IMR-90 (cell line): ENCODE measurements around the gene ZCCHC17. TPM values are rescaled to one million over a fixed set of nuclear protein-coding genes. Genes with fewer than 3 reads are reported as not detected.

Experiments
- ATAC-seq: fragments of 200-7000 bp; cut with Tn5 transposase; 2 replicates; pipeline ENCODE4 v1.9.1; 2020; ENCODE audit warnings: low read depth, mild to moderate bottlenecking, moderate library complexity
- BruUV-seq: library from RNA; stranded (reverse); fragments of 400-500 nt; replicated peaks from 2 replicates; lab custom pipeline; 2021; lab: Mats Ljungman, UMichigan
- CTCF ChIA-PET: fragments of 300-600 bp; formaldehyde crosslinking; extraction: SDS; loops from one replicate; lab custom pipeline; 2021; ENCODE audit warnings: antibody characterized with exemption; lab: Yijun Ruan, JAX
- POLR2A ChIA-PET: fragments of 300-600 bp; sonication (Branson Sonifier 250); formaldehyde crosslinking; loops from one replicate; lab custom pipeline; 2022; ENCODE audit warnings: antibody characterized with exemption; ENCODE audit not compliant: unreplicated experiment; lab: Charles Lee
- DNase-seq: peaks from one replicate; pipeline ENCODE4 v3.0.0; 2013
- H2AFZ ChIP-seq: replicated peaks from 2 replicates; pipeline ENCODE3; 2013; ENCODE audit warnings: low read length, mild to moderate bottlenecking; ENCODE audit not compliant: poor library complexity
- H2AK5ac ChIP-seq: 2 replicates; pipeline ENCODE4 v1.6.1; 2013; ENCODE audit warnings: low read depth, low read length, inconsistent platforms
- H2AK9ac ChIP-seq: replicated peaks from 2 replicates; pipeline ENCODE3; 2013; ENCODE audit warnings: mild to moderate bottlenecking, low read depth, low read length, moderate library complexity; ENCODE audit not compliant: poor library complexity
- H2BK120ac ChIP-seq: 2 replicates; pipeline ENCODE4 v1.6.1; 2013; ENCODE audit warnings: low read depth, low read length, inconsistent platforms
- H2BK15ac ChIP-seq: 3 replicates; pipeline ENCODE4 v1.6.1; 2013; ENCODE audit warnings: low read depth, low read length, inconsistent platforms
- H2BK20ac ChIP-seq: 2 replicates; pipeline ENCODE4 v1.6.1; 2013; ENCODE audit warnings: low read depth, mild to moderate bottlenecking, inconsistent platforms, low read length, moderate library complexity
- H2BK5ac ChIP-seq: 2 replicates; pipeline ENCODE4 v1.6.1; 2013; ENCODE audit warnings: mild to moderate bottlenecking, low read depth, low read length, inconsistent platforms; ENCODE audit not compliant: poor library complexity, severe bottlenecking
- H3K14ac ChIP-seq: replicated peaks from 2 replicates; pipeline ENCODE4 v1.6.1; 2013; ENCODE audit warnings: low read depth, low read length, inconsistent platforms
- H3K18ac ChIP-seq: 2 replicates; pipeline ENCODE4 v1.6.1; 2013; ENCODE audit warnings: low read depth, low read length, control low read depth
- H3K23ac ChIP-seq: 2 replicates; pipeline ENCODE4 v1.6.1; 2013; ENCODE audit warnings: low read depth, low read length, inconsistent platforms
- H3K27ac ChIP-seq: 2 replicates; pipeline ENCODE4 v1.5.1; 2013; ENCODE audit warnings: mild to moderate bottlenecking, control low read depth, low read length; ENCODE audit not compliant: insufficient read depth
- H3K27me3 ChIP-seq: 2 replicates; pipeline ENCODE4 v1.6.1; 2013; ENCODE audit warnings: low read length; ENCODE audit not compliant: control insufficient read depth, insufficient read depth
- H3K36me3 ChIP-seq: 2 replicates; pipeline ENCODE4 v1.6.1; 2013; ENCODE audit warnings: low read length, mixed read lengths; ENCODE audit not compliant: control insufficient read depth, insufficient read depth
- H3K4ac ChIP-seq: 2 replicates; pipeline ENCODE4 v1.6.1; 2013; ENCODE audit warnings: low read depth, low read length, inconsistent platforms
- H3K4me1 ChIP-seq: 2 replicates; pipeline ENCODE4 v1.6.1; 2013; ENCODE audit warnings: low read length, mixed read lengths; ENCODE audit not compliant: control insufficient read depth, insufficient read depth
- H3K4me2 ChIP-seq: 2 replicates; pipeline ENCODE4 v1.6.1; 2013; ENCODE audit warnings: low read depth, mild to moderate bottlenecking, control low read depth, low read length, moderate library complexity
- H3K4me3 ChIP-seq: 2 replicates; pipeline ENCODE4 v1.5.1; 2013; ENCODE audit warnings: low read depth, mild to moderate bottlenecking, control low read depth, low read length, moderate library complexity; ENCODE audit not compliant: insufficient read depth
- H3K56ac ChIP-seq: 2 replicates; pipeline ENCODE4 v1.6.1; 2013; ENCODE audit warnings: low read length, inconsistent platforms; ENCODE audit not compliant: insufficient read depth; ENCODE audit errors: extremely low read depth
- H3K79me1 ChIP-seq, 2 experiments: 2 replicates each; pipeline ENCODE4 v1.6.1; 2013; ENCODE audit warnings: low read length in 2 of 2, inconsistent platforms in 1 of 2, low read depth in 1 of 2
- H3K9ac ChIP-seq: 2 replicates; pipeline ENCODE4 v1.6.1; 2013; ENCODE audit warnings: low read depth, low read length, control low read depth
- H3K9me1 ChIP-seq: 2 replicates; pipeline ENCODE4 v1.6.1; 2013; ENCODE audit warnings: low read length, inconsistent platforms; ENCODE audit not compliant: insufficient read depth
- H3K9me3 ChIP-seq: 2 replicates; pipeline ENCODE4 v1.6.1; 2013; ENCODE audit warnings: low read length; ENCODE audit not compliant: control insufficient read depth, insufficient read depth
- H4K20me1 ChIP-seq: 2 replicates; pipeline ENCODE4 v1.6.1; 2013; ENCODE audit warnings: low read length, inconsistent platforms; ENCODE audit not compliant: insufficient read depth
- H4K5ac ChIP-seq: 2 replicates; pipeline ENCODE4 v1.6.1; 2013; ENCODE audit warnings: mild to moderate bottlenecking, low read depth, low read length, control low read depth
- H4K8ac ChIP-seq, 2 experiments: 2 replicates each; pipeline ENCODE4 v1.6.1; 2013; ENCODE audit warnings: low read depth in 2 of 2, low read length in 2 of 2, control low read depth in 1 of 2, inconsistent platforms in 1 of 2
- H4K91ac ChIP-seq: 2 replicates; pipeline ENCODE4 v1.6.1; 2013; ENCODE audit warnings: low read depth, low read length, inconsistent platforms; ENCODE audit not compliant: insufficient read depth
- BHLHE40 ChIP-seq: fragments of 150-350 bp; IDR thresholded peaks from 2 replicates; pipeline ENCODE4 v1.6.1; 2016; ENCODE audit warnings: mild to moderate bottlenecking, low read depth, low read length
- CEBPB ChIP-seq: IDR thresholded peaks from 2 replicates; pipeline ENCODE4 v1.6.1; 2012; ENCODE audit warnings: low read depth, low read length, improper control_type of control experiment
- CHD1 ChIP-seq: IDR thresholded peaks from 2 replicates; pipeline ENCODE4 v1.6.1; 2012; ENCODE audit warnings: low read depth, low read length, improper control_type of control experiment
- CTCF ChIP-seq: conservative IDR thresholded peaks from 2 replicates; pipeline ENCODE4 v1.5.1; 2012; ENCODE audit warnings: mild to moderate bottlenecking, low read depth, low read length, improper control_type of control experiment
- ELK1 ChIP-seq: fragments of 150-350 bp; IDR thresholded peaks from 2 replicates; pipeline ENCODE4 v1.6.1; 2016; ENCODE audit warnings: low read depth, mild to moderate bottlenecking, low read length, moderate library complexity, borderline replicate concordance
- MAFK ChIP-seq: IDR thresholded peaks from 2 replicates; pipeline ENCODE4 v1.6.1; 2012; ENCODE audit warnings: low read depth, low read length, improper control_type of control experiment
- MAZ ChIP-seq: IDR thresholded peaks from 2 replicates; pipeline ENCODE4 v1.6.1; 2012; ENCODE audit warnings: low read depth, mild to moderate bottlenecking, low read length, improper control_type of control experiment, moderate library complexity, borderline replicate concordance
- MXI1 ChIP-seq: IDR thresholded peaks from 2 replicates; pipeline ENCODE4 v1.6.1; 2012; ENCODE audit warnings: low read depth, mild to moderate bottlenecking, low read length, moderate library complexity, borderline replicate concordance
- NFE2L2 ChIP-seq: fragments of 150-350 bp; IDR thresholded peaks from 2 replicates; pipeline ENCODE4 v1.6.1; 2016; ENCODE audit warnings: low read depth, mild to moderate bottlenecking, low read length
- RAD21 ChIP-seq: IDR thresholded peaks from 2 replicates; pipeline ENCODE4 v1.6.1; 2012; ENCODE audit warnings: low read length, improper control_type of control experiment
- RCOR1 ChIP-seq: IDR thresholded peaks from 2 replicates; pipeline ENCODE4 v1.6.1; 2012; ENCODE audit warnings: mild to moderate bottlenecking, low read length, improper control_type of control experiment; ENCODE audit not compliant: insufficient replicate concordance
- RFX5 ChIP-seq: IDR thresholded peaks from 2 replicates; pipeline ENCODE4 v1.8.0; 2012; ENCODE audit warnings: low read depth, mild to moderate bottlenecking, low read length, moderate library complexity
- SMC3 ChIP-seq: fragments of 150-350 bp; IDR thresholded peaks from 2 replicates; pipeline ENCODE4 v1.6.1; 2016; ENCODE audit warnings: low read depth, mild to moderate bottlenecking, antibody characterized with exemption, low read length, moderate library complexity
- WGBS, 2 experiments: methylation state at CpG; one replicate each; pipeline versions ENCODE4 v1.1.5 to v1.1.7; 2013; ENCODE audit warnings: missing lambda C conversion rate in 2 of 2; ENCODE audit not compliant: insufficient read length in 1 of 2; ENCODE audit errors: extremely low coverage in 2 of 2; 5-methylcytosine and 5-hydroxymethylcytosine counted together
- dilution Hi-C: fragments of 300-500 bp; cut with HindIII; formaldehyde crosslinking; loops from one replicate; pipeline ENCODE4 v1.14.3; 2018; ENCODE audit warnings: low sequenced_read_pairs; ENCODE audit not compliant: unreplicated experiment
- in situ Hi-C: fragments of 300-500 bp; cut with MboI; formaldehyde crosslinking; loops from 3 replicates; pipeline ENCODE4 v1.14.3; 2019; ENCODE audit warnings: low sequenced_read_pairs, inconsistent platforms, mixed read lengths
- intact Hi-C: fragments of 100-400 bp; cut with micrococcal nuclease; formaldehyde crosslinking; loops from 2 replicates; pipeline ENCODE4 v1.10.0; 2022
- polyA plus RNA-seq, 3 experiments: library from polyadenylated mRNA; depleted of rRNA; stranded (reverse); fragments of >200 nt; gene quantifications; 2 replicates each; pipeline ENCODE4 v1.2.3, GENCODE V29; 2012; ENCODE audit warnings: low replicate concordance in 1 of 3
- total RNA-seq: library from RNA; depleted of rRNA; stranded (reverse); fragments of >200 nt; gene quantifications from 2 replicates; pipeline ENCODE4 v1.2.3, GENCODE V29; 2012

Gene ZCCHC17
- total and polyA plus RNA-seq, 2 of the 4 experiments (the other 2 are of a cell fraction), result 48.4 to 48.9 TPM

DNA sequence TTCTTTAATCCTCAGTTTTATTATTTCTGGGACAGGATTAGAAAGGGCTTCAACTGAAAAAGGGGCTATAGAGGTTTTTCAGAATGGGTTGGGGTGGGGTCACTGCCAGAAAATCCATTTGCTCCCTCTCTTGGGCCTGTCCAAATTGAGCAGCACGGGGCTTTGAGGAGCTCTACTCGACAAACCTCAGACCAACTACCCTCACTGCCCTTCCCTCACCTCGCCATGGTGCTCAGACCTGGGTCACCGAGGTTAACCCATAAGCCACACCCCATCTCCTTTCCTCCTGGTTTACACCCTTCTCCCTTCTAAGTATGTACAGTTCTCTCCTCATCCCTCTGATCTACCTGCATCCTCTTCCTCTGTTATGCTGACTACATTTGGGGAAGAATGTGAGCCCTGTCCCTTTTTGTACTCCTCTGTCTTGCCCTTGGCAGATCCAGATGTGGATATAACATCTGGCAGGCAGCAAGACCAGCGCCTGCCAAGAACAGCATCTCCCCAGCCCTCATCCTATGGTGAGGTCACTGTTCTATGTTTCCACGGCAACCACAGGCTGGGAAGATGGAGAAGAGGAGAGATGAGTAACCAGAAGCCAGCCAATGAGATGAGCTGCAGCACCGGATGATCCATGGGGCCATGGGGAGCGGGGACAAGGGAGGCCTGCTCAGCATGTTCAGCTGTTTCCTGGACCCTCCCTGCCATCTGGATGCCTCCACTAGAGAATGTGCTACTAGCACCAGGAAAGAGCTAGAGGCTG, 79.7 kb downstream of the ZCCHC17 start:
- POLR2A ChIA-PET, result no interaction called here
- intact Hi-C loops, result no loop called here
- CTCF ChIA-PET, result interaction anchor here (0.7 kb wide), 1 partner anchor 45 kb away, joined by 3 read pairs; no protein-coding TSS in a partner anchor
- Histone ChIP-seq H2BK5ac (no peak overlapping the region), H2BK15ac (no peak overlapping the region; the same call in 2 of the 3 replicates), H2AK9ac (no peak overlapping the region), H3K27me3 (no peaks in the 10 kb centered on the region), H2AFZ (peak overlapping the region; percentile 89), H3K56ac (no peak overlapping the region), H3K4me3 (no peak overlapping the region), H3K9me3 (no peaks in the 10 kb centered on the region), H3K18ac (no peak overlapping the region), H3K9me1 (peaks cover 7% of the 10 kb centered on the region), H2AK5ac (peak overlapping the region; percentile 31; the same call in 1 of the 2 replicates), H2BK120ac (peak overlapping the region; percentile 41; the same call in 1 of the 2 replicates), H3K79me1 (no peaks in the 10 kb centered on the region), H4K91ac (no peak overlapping the region), H3K23ac (no peak overlapping the region), H3K9ac (no peak overlapping the region), H3K4me1 (peaks cover 7% of the 10 kb centered on the region), H2BK20ac (peak overlapping the region; percentile 13; the same call in 1 of the 2 replicates), H4K8ac (peak overlapping the region in 1 of 2 experiments; percentile 41; a peak in 1 of 4 replicates), H3K4ac (peak overlapping the region; percentile 14; the same call in 1 of the 2 replicates), H4K20me1 (no peaks in the 10 kb centered on the region), H4K5ac (no peak overlapping the region), H3K14ac (no peak overlapping the region), H3K27ac (no peak overlapping the region), H3K36me3 (no peaks in the 10 kb centered on the region), H3K4me2 (no peak overlapping the region)
- ATAC-seq (peak; percentile 85), DNase-seq (peak; percentile 98)
- in situ Hi-C loops, result no loop called here
- 13% methylated on average over 3 of the region's 8 CpGs; no CpG with 5 or more reads in 1 of the 2 experiments for WGBS, 2 experiments
- dilution Hi-C loops, result no loop called here
- BruUV-seq, result no TSS peak
- TF ChIP-seq CEBPB (no peak), CHD1 (no peak), BHLHE40 (no peak; the same call in 1 of the 2 replicates), MXI1 (no peak), SMC3 (no peak), RFX5 (no peak), MAZ (peak; percentile 69; the same call in 1 of the 2 replicates), RAD21 (no peak), NFE2L2 (no peak), MAFK (peak; percentile 33; the same call in 1 of the 2 replicates), ELK1 (no peak), CTCF (no peak), RCOR1 (peak; percentile 98)
